GM12865 (cell line): ENCODE results near the gene ESYT3.

Experiments
- DNase-seq: peaks from one replicate; pipeline ENCODE4 v3.0.0; 2010; ENCODE audit warnings: low read depth
- H3K4me3 ChIP-seq: 2 replicates; pipeline ENCODE4 v1.5.1; 2011; ENCODE audit warnings: mild to moderate bottlenecking, low read depth, low read length, control low read depth
- TF ChIP-seq, protein P1 (sequence below): IDR thresholded peaks from 2 replicates; pipeline ENCODE4 v1.5.1; 2011; ENCODE audit warnings: low read length, control low read depth, low read depth, inconsistent platforms; ENCODE audit not compliant: insufficient read depth; ENCODE audit errors: missing control alignments

ESYT3 gene

DNA sequence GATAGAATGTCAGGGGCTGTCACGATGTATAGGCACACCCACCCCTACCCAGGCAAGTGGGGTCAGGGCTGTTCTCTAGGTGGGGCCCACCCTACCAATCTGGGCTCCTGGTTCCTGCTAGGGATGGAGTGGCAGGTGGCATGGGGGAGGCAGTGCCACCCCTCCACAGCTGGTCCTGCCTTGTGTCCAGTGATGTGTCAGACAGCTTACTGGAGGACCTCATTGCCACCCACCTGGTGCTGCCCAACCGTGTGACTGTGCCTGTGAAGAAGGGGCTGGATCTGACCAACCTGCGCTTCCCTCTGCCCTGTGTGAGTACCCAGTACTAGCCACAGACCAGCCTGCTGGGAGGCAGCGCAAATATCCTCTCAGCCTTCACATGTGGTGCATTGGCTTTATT, 27.5 kb downstream of the ESYT3 start:
- TF ChIP-seq, protein P1, sequence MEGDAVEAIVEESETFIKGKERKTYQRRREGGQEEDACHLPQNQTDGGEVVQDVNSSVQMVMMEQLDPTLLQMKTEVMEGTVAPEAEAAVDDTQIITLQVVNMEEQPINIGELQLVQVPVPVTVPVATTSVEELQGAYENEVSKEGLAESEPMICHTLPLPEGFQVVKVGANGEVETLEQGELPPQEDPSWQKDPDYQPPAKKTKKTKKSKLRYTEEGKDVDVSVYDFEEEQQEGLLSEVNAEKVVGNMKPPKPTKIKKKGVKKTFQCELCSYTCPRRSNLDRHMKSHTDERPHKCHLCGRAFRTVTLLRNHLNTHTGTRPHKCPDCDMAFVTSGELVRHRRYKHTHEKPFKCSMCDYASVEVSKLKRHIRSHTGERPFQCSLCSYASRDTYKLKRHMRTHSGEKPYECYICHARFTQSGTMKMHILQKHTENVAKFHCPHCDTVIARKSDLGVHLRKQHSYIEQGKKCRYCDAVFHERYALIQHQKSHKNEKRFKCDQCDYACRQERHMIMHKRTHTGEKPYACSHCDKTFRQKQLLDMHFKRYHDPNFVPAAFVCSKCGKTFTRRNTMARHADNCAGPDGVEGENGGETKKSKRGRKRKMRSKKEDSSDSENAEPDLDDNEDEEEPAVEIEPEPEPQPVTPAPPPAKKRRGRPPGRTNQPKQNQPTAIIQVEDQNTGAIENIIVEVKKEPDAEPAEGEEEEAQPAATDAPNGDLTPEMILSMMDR: no peak

DNA sequence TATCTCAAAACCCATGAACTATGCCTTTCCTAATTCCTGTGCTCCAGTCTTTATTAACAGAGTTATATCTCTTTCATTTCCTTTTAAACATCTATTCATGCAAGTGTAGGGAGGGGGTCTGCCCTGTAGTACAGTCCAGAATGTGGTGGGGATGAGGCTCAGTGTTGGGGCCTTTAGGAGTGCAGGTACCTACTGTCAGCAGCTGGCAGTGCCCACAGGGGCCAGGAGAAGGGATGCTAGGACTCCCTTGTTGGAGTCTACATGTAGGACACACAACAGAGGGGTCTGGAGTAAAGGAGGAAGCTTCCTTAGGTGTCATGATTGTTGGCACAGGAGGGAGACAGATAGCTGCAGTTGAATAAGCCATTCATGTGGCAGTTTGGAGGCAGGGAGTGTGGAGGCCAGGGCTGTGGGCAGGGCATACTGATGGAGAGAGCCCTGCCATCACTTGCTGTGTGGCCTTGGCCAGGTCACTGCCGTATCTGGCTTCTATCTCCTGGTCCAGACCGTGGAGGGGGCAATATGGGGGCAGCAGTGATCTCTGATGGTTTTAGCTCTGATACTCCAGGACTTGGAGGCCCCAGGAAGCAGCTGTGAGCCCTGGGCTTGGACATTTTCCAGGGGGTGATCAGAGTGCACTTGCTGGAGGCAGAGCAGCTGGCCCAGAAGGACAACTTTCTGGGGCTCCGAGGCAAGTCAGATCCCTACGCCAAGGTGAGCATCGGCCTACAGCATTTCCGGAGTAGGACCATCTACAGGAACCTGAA, 29.5 kb downstream of the ESYT3 start:
- DNase-seq: no peak
- TF ChIP-seq, protein P1: no peak

More for the DNA sequence above, 27.5 kb downstream of the ESYT3 start:
- DNase-seq: no peak
- H3K4me3 ChIP-seq: no peak overlapping the region

DNA sequence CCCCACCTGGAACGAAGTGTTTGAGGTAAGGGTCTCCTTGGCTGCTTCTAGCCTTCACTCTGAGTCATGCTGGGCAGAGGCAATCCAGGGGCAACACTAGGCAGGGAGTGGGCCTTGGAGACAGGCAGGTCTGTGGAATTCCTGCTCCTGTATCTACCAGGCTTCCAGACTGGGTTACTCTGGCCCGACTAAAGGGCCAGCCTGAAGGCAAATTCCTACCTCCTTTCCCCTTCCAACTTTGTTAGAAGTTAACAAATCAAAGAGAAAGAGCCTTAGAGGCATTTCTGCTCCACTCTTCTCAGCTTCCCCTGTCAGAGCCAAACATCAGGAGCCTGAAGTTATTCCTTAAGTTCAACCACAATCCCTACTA, 30.1 kb downstream of the ESYT3 start:
- TF ChIP-seq, protein P1: no peak
- DNase-seq: no peak
- H3K4me3 ChIP-seq: no peak overlapping the region

More for the DNA sequence above, 29.5 kb downstream of the ESYT3 start:
- no peak overlapping the region for H3K4me3 ChIP-seq

DNA sequence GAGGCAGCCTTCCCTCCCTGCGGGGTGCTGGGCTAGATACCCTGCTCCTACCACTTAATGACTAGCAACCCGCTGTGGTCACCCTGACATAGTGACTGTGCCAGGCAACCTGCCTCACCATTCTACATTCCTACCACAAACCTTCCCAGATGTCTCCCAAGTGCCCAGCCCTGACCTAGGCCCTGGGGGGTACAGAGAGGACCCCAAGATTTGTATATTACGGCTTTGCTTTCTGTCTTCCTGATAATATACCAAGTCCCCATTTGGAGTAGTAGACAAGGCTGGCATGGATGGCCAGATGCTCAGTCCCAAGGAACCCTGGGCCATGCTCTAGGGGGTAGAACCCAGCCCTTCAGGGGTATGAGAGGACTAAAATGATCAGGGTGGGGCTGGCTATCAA, 31.0 kb downstream of the ESYT3 start:
- DNase-seq: no peak
- TF ChIP-seq, protein P1: no peak
- no peak overlapping the region for H3K4me3 ChIP-seq

DNA sequence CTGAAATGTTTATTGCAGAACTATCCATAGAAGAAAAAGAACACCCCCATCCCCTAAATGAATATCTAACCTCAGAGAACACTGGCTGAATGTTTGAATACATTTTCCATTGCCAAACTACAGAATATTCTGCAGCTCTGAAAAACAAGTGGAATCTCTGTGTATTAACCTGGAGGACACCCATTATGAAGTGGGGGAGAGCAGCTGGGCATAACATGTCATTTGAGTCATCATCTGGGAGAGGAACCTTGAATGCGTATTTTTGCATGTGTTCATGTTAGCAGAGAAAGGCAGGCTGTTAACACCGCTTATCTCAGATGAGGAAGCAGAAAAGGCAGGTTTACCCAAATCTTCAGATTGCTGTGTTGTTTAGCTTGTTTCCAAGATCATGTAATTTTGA, 31.5 kb downstream of the ESYT3 start:
- no peak for DNase-seq
- TF ChIP-seq, protein P1: no peak
- no peak overlapping the region for H3K4me3 ChIP-seq

DNA sequence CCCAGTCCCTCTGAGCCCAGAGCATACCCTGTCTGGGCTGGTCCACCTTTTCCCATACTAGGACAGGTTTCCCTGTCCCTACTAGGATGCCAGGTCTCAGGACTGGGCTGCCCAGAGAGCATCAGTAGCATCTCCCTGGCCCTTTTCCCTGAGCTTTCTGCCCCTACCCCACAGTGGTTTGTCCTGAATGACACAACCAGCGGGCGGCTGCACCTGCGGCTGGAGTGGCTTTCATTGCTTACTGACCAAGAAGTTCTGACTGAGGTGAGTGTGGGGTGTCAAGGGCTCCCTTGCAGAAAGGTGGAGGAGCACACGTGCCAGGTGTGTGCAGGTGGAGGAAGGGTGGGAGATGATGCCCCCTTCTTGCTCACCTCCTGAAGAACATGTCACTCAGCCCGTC, 33.5 kb downstream of the ESYT3 start:
- TF ChIP-seq, protein P1: no peak
- H3K4me3 ChIP-seq: no peak overlapping the region
- DNase-seq: no peak

DNA sequence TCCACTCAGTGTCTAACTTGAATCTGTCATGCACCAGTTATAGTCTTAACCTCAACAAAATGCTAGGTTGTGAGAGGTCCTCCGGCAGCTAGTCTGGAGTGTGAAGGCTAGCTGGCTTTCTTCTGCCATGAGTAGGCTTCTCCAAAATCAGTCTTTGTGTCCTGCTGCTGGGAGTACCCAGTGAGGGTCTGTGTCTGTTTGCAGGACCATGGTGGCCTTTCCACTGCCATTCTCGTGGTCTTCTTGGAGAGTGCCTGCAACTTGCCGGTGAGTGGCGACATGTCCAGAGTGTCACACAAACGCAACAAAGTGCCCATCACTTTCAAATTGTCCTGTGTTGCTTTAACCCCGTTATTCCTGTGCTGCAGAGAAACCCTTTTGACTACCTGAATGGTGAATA, 34.0 kb downstream of the ESYT3 start:
- no peak for DNase-seq
- H3K4me3 ChIP-seq: no peak overlapping the region
- TF ChIP-seq, protein P1: no peak
